HL-60/S4 treated with phorbol 12-myristate 13-acetate at 8.2 ng/mL for 4 days and 3 days (cell line): ENCODE measurements around the gene SYT8.

Source experiments
- in situ Hi-C: fragments of 300-500 bp; cut with MboI; formaldehyde crosslinking; loops from 2 replicates; pipeline ENCODE4 v1.15.0; 2022; ENCODE audit warnings: low sequenced_read_pairs

Gene SYT8

GRCh38 chr11:1830322-1831223 is 4.2 kb upstream of the SYT8 start:
- in situ Hi-C loops, result no loop called here

- in situ Hi-C loops, result no loop called here
Observed at GRCh38 chr11:1831338-1832210, 3.2 kb upstream of the SYT8 start.

- in situ Hi-C loops, result no loop called here
Observed at GRCh38 chr11:1832211-1832919, 2.4 kb upstream of the SYT8 start.

- in situ Hi-C loops, result no loop called here
Observed at GRCh38 chr11:1832920-1833295, 1.9 kb upstream of the SYT8 start.

- in situ Hi-C loops, result no loop called here
Observed at GRCh38 chr11:1834062-1834610, 654 bp upstream of the SYT8 start.

DNA sequence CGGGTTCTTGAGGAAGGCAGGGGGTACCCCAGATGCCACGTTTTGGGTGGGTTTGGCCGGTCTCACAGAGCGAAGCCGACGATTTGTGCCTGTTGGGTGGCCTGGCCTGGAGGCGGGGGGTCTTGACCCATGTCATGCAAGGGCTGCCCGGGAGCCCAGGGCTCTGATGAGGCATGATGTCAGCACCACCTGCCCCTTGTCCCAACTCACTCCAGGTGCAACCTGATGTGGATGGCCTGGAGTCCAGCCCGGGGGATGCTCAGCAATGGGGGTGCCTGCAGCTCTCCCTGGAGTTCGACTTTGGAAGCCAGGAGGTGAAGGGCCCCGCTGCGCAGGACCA is 851 bp downstream of the SYT8 start:
- in situ Hi-C loops, result no loop called here

DNA sequence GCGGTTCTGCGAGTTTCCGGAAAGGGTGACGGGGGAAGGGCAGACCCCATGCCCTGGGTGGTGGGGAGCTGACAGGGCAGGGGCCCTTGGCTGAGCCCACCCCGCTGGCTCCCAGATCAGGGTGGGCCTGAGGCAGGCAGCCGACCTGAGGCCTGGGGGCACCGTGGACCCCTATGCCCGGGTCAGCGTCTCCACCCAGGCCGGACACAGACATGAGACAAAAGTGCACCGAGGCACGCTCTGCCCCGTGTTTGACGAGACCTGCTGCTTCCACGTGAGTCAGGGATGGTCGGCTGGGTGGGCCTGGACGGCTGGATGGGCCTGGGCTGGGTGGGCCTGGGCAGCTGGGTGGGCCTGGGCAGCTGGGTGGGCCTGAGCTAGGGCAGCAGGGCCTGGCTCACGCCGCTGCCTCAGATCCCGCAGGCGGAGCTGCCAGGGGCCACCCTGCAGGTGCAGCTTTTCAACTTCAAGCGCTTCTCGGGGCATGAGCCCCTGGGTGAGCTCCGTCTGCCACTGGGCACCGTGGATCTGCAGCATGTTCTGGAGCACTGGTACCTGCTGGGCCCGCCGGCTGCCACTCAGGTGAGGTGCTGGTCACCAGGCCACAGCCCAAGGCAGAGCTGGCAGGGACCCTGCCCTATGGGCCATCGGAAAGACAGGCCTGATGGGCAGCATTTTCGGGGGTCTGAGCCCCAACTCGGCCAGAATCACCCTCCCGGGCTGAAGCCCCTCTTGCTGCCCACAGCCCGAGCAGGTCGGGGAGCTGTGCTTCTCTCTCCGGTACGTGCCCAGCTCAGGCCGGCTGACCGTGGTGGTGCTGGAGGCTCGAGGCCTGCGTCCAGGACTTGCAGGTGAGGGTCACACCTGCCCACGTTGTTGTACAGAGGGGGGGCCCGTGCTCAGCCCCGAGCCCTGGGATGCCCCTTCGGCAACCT is 1.5 kb downstream of the SYT8 start:
- in situ Hi-C loops, result no loop called here

DNA sequence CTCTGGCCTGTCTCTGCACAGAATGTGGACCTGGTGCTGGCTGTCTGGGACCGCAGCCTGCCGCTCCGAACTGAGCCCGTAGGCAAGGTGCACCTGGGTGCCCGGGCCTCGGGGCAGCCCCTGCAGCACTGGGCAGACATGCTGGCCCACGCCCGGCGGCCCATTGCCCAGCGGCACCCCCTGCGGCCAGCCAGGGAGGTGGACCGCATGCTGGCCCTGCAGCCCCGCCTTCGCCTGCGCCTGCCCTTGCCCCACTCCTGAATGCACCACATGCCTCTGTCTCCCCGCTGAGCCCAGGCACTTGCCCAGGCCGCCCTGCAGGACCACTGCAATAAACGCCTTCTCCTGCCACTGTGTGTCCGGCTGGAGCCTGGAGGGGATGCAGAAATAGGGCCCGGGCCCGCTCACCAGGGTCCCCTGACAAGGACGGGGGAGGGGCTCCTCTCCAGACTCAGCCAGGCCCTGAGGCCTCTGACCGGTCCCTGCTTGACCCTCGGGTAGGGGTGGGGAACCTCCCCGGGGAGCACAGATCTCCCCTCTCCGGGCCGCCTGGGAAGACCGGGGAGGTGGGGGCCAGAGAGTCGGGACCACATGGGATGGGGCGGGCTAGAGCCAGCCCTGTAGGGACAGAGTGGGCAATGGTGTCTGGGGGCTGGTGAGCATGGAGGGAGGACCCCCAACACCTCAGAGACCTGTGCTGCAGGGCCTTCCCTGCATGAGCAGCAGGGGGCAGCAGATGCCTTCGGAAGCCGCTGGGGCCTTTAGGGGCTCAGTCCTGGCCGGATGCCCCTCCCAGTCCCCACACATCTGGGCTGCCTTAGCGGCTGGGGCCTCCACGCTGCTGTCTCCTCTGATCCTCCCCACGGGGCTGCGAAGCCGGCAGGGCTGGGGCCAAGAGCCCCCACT is 2.6 kb downstream of the SYT8 start:
- in situ Hi-C loops, result no loop called here

GRCh38 chr11:1838077-1838425 is 3.3 kb downstream of the SYT8 start:
- in situ Hi-C loops, result no loop called here

DNA sequence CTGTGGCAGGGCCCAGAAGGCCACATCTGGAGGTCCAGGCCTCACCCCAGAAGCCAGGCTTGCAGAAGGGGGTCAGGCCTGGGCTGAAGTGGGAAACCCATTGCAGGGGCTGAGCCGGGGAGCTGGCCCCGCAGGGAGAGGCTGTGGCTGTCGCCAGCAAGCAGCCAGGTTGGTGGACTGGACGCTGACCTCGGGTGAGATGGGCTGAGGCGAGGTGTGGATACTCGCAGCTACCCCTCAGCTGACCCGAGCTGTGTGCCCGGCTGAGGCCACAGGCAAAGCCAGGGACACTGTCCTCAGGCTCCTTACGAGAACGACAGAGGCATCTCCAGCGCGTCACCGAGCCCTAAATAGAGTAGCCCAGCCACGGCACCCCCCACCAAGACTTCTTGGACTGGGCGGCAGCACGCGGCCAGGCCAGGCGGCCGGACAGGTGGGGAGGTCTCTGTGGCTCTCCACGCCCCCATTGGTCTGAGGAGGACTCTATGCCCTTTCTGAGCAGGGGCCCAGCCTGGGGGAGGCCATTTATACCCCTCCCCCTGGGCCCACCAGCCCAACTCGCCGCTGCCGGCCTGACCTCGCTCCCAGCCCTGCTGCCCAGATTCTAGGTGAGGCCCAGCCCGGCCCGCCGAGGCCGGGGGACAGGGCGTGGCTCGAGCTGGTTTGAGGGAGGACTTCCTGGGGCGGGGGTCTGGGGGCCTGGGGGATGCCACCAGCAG is 3.8 kb downstream of the SYT8 start, which contains the start of gene TNNI2:
Gene TNNI2, plus strand, starts transcription at position 556 of the 719 bp plus-strand sequence. CDS start 716 bp downstream, outside the sequence.
- in situ Hi-C loops, result no loop called here

- in situ Hi-C loops, result no loop called here
Observed at GRCh38 chr11:1839204-1839923, 4.6 kb downstream of the SYT8 start.

GRCh38 chr11:1839924-1840779 is 5.4 kb downstream of the SYT8 start:
- in situ Hi-C loops, result no loop called here

GRCh38 chr11:1840780-1841480 is 6.1 kb downstream of the SYT8 start:
- in situ Hi-C loops, result no loop called here

- in situ Hi-C loops, result no loop called here
Observed at GRCh38 chr11:1841511-1842148, 6.8 kb downstream of the SYT8 start.
